ENCODE results near the gene HMCES. TPM values are rescaled to one million over a fixed set of nuclear protein-coding genes. Genes with fewer than 3 reads are reported as not detected.

HMCES gene
- total RNA-seq = 10 to 100 TPM; 37.0 to 44.1 (median 41.4) TPM
- long read RNA-seq, donor 1, transcript HMCES-201 (7 exons, 2,515 nt) = major isoform, 37 of 48 reads
- long read RNA-seq, donor 1, partial matches to known transcripts = 2 of 48 reads
- long read RNA-seq, donor 1, other reads (novel, unspliced or antisense) = 3 of 48 reads
- long read RNA-seq, donor 2, transcript HMCES-201 (7 exons, 2,515 nt) = major isoform, 24 of 32 reads
- long read RNA-seq, donor 2, partial matches to known transcripts = 2 of 32 reads
- long read RNA-seq, donor 2, other reads (novel, unspliced or antisense) = 4 of 32 reads

GRCh38 chr3:129278439-129278965 lies at the start of gene HMCES:
Gene HMCES (plus strand): TSS chr3:129278870. CDS start chr3:129279733, 863 bp downstream.
- ATAC-seq (peak; percentile 96), DNase-seq (peak; percentile 95 to 98 (median 97))
- Histone ChIP-seq H3K4me3 (peak within 1 kb of the TSS; percentile 81), H3K36me3 (ENCODE audit: low read depth) (no peaks in the 10 kb centered on the region), H3K4me1 (ENCODE audit: low read depth) (peaks cover 26% of the 10 kb centered on the region), H3K9me3 (no peaks in the 10 kb centered on the region)
- intact Hi-C loops (cut with DNase I, micrococcal nuclease) = no loop called here
- TF ChIP-seq CTCF (IDR thresholded peaks at IDR 0.05) = no peak

GRCh38 chr3:129228891-129229585 lies 49.6 kb upstream of the HMCES start:
- Histone ChIP-seq H3K4me1 (ENCODE audit: low read depth) (peaks cover 16% of the 10 kb centered on the region), H3K36me3 (ENCODE audit: low read depth) (no peaks in the 10 kb centered on the region), H3K9me3 (no peaks in the 10 kb centered on the region), H3K4me3 (no peak overlapping the region)
- ATAC-seq (peak; percentile 29), DNase-seq (no peak)
- intact Hi-C loops (cut with DNase I, micrococcal nuclease) = no loop called here
- no peak for TF ChIP-seq CTCF (IDR thresholded peaks at IDR 0.05)

- Histone ChIP-seq H3K9me3 (no peaks in the 10 kb centered on the region), H3K36me3 (ENCODE audit: low read depth) (no peaks in the 10 kb centered on the region), H3K4me3 (no peak overlapping the region), H3K4me1 (ENCODE audit: low read depth) (peaks cover 4% of the 10 kb centered on the region)
- DNase-seq = no peak
- intact Hi-C loops (cut with DNase I, micrococcal nuclease) = no loop called here
- peak; percentile 74 for ATAC-seq
- no peak for TF ChIP-seq CTCF (IDR thresholded peaks at IDR 0.05)
Observed at GRCh38 chr3:129230311-129231019, 48.2 kb upstream of the HMCES start.

GRCh38 chr3:129231331-129232119 lies 47.1 kb upstream of the HMCES start:
- Histone ChIP-seq H3K9me3 (no peaks in the 10 kb centered on the region), H3K36me3 (ENCODE audit: low read depth) (no peaks in the 10 kb centered on the region), H3K4me1 (ENCODE audit: low read depth) (no peaks in the 10 kb centered on the region), H3K4me3 (no peak overlapping the region)
- intact Hi-C loops (cut with DNase I, micrococcal nuclease) = no loop called here
- DNase-seq (no peak), ATAC-seq (no peak)
- no peak for TF ChIP-seq CTCF (IDR thresholded peaks at IDR 0.05)

GRCh38 chr3:129233538-129233937 lies 45.1 kb upstream of the HMCES start:
- intact Hi-C loops (cut with DNase I, micrococcal nuclease) = no loop called here
- DNase-seq (peak in 1 of 3 donors; percentile 54), ATAC-seq (peak; percentile 64)
- H3K36me3 ChIP-seq (ENCODE audit: low read depth) = no peaks in the 10 kb centered on the region
- no peak for TF ChIP-seq CTCF (IDR thresholded peaks at IDR 0.05)
- H3K4me3 ChIP-seq = no peak overlapping the region
- no peaks in the 10 kb centered on the region for H3K4me1 ChIP-seq (ENCODE audit: low read depth)
- H3K9me3 ChIP-seq = no peaks in the 10 kb centered on the region

Measured in mucosa of descending colon (tissue), 3 donors.